Endothelial cell (in vitro differentiated cells): Measurements from ENCODE around the gene SFRP5. TPM values are rescaled to one million over a fixed set of nuclear protein-coding genes. Genes with fewer than 3 reads are reported as not detected.

Source experiments
- DNase-seq: peaks from one replicate; pipeline ENCODE4 v3.0.0; 2021; ENCODE audit warnings: low spot score
- H3K27ac Mint-ChIP-seq: one replicate; pipeline ENCODE4 v1.8.0; 2021; ENCODE audit warnings: mixed read lengths, inconsistent platforms; ENCODE audit not compliant: unreplicated experiment
- H3K27me3 Mint-ChIP-seq: one replicate; pipeline ENCODE4 v1.8.0; 2021; ENCODE audit warnings: mild to moderate bottlenecking, moderate library complexity, mixed read lengths, inconsistent platforms; ENCODE audit not compliant: unreplicated experiment
- H3K36me3 Mint-ChIP-seq: one replicate; pipeline ENCODE4 v1.8.0; 2021; ENCODE audit warnings: mild to moderate bottlenecking, low read depth, mixed read lengths, inconsistent platforms; ENCODE audit not compliant: unreplicated experiment
- H3K4me1 Mint-ChIP-seq: one replicate; pipeline ENCODE4 v1.8.0; 2021; ENCODE audit warnings: mild to moderate bottlenecking, mixed read lengths, inconsistent platforms; ENCODE audit not compliant: unreplicated experiment
- H3K4me3 Mint-ChIP-seq: one replicate; pipeline ENCODE4 v1.8.0; 2021; ENCODE audit warnings: mild to moderate bottlenecking, mixed read lengths, inconsistent platforms; ENCODE audit not compliant: unreplicated experiment
- H3K9me3 Mint-ChIP-seq: one replicate; pipeline ENCODE4 v1.8.0; 2021; ENCODE audit warnings: mixed read lengths, inconsistent platforms; ENCODE audit not compliant: unreplicated experiment
- total RNA-seq: library from RNA; stranded (reverse); fragmentation: NEBNext Ultra II Directional; extraction: Animal tissue kit (Norgen Biotek cat#: 25700); gene quantifications from one replicate; pipeline ENCODE4 v1.2.1, GENCODE V29; 2021; ENCODE audit not compliant: unreplicated experiment
- TF ChIP-seq, protein P1 (sequence below): fragments of 200-600 bp; sonication (generic); IDR thresholded peaks from one replicate; pipeline ENCODE4 v1.5.0; 2021; ENCODE audit warnings: antibody characterized with exemption; ENCODE audit not compliant: unreplicated experiment

The SFRP5 gene
- total RNA-seq, 1 donor from 2014 or later = 3.5 TPM

DNA sequence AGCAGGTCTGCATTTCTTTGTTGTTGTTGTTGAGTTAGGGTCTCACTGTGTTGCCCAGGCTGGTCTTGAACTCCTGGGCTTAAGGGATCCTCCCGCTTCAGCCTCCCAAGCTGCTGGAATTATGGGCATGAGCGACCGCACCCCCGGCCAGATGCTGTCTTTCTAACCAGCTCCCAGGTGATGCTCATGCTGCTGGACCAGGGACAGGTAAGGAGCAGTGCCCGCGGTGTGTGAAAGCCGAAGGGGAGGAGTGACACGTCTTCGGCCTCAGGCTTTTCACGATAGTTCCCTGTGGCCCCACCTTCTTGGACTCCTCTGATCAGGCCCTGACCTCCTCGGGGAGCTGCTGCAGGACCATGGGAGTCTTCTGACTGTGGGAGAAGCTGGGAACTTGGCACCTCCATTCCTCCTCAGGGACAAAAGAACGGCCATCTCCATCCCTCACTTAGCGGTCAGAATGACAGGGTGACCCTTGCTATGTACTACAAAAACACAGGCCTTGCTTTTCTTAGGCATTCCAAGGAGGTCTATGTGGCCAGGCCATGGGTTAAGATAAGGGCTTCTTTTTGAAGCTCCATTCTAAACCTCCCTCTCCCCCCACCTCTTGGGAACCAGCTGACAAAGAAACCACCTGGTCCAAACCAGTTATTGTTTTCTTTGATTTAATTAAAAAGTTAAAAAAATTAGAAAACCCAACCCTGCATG, 5.5 kb downstream of the SFRP5 start:
- no peaks in the 10 kb centered on the region for H3K4me1 Mint-ChIP-seq
- no peak overlapping the region for H3K4me3 Mint-ChIP-seq
- peaks cover 16% of the 10 kb centered on the region for H3K27me3 Mint-ChIP-seq
- H3K9me3 Mint-ChIP-seq = no peaks in the 10 kb centered on the region
- peaks cover 6% of the 10 kb centered on the region for H3K36me3 Mint-ChIP-seq
- no peak overlapping the region for H3K27ac Mint-ChIP-seq
- DNase-seq = no peak
- TF ChIP-seq, protein P1, sequence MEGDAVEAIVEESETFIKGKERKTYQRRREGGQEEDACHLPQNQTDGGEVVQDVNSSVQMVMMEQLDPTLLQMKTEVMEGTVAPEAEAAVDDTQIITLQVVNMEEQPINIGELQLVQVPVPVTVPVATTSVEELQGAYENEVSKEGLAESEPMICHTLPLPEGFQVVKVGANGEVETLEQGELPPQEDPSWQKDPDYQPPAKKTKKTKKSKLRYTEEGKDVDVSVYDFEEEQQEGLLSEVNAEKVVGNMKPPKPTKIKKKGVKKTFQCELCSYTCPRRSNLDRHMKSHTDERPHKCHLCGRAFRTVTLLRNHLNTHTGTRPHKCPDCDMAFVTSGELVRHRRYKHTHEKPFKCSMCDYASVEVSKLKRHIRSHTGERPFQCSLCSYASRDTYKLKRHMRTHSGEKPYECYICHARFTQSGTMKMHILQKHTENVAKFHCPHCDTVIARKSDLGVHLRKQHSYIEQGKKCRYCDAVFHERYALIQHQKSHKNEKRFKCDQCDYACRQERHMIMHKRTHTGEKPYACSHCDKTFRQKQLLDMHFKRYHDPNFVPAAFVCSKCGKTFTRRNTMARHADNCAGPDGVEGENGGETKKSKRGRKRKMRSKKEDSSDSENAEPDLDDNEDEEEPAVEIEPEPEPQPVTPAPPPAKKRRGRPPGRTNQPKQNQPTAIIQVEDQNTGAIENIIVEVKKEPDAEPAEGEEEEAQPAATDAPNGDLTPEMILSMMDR = no peak

DNA sequence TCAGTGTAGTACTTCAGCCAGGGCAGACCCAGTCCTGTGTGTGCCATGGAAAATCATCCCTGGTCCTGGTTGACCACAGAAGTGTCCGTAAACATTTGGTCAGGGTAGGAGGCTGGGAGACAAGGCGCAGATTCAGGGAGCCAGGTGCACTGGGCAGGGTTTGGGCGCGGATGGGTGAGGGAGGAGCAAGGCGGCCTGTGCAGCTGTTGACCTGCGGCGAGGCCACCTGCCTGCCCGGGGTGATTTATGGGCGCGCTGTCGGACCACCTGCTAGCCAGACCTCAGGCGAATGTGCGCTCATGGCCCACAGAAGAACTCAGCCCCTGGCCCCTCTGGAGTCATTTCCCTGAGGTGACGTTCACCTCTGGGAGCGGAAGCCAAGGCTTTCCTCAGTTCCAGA, 6.6 kb downstream of the SFRP5 start:
- DNase-seq = no peak
- Mint-ChIP-seq H3K4me3 (no peak overlapping the region), H3K27ac (no peak overlapping the region), H3K27me3 (peaks cover 9% of the 10 kb centered on the region), H3K9me3 (no peaks in the 10 kb centered on the region), H3K4me1 (no peaks in the 10 kb centered on the region), H3K36me3 (peaks cover 9% of the 10 kb centered on the region)
- TF ChIP-seq, protein P1 = no peak

DNA sequence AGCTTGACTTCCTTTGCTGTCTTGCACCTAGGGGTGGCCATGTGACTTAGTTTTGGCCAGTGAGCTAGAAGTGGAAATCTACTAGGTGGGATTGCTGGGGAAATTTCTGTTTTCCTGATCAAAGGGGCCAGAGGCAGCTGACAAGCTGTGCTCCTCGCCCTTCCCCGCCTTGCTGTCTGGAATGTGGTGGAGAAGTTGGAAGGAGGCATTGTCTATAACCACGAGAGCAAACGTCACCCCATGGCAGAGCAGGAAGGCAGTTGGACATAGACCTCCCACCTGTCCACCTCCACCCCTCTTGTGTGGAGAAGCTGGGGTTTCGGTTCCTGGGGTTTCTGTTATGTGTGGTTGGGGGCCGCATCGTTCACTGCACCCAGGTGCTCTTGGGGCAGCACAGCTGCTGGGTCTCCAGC, 7.3 kb downstream of the SFRP5 start:
- no peaks in the 10 kb centered on the region for H3K4me1 Mint-ChIP-seq
- H3K27ac Mint-ChIP-seq = peak overlapping the region; percentile 32
- H3K36me3 Mint-ChIP-seq = peaks cover 9% of the 10 kb centered on the region
- H3K27me3 Mint-ChIP-seq = peaks cover 9% of the 10 kb centered on the region
- DNase-seq = no peak
- H3K4me3 Mint-ChIP-seq = peak overlapping the region; percentile 26
- H3K9me3 Mint-ChIP-seq = no peaks in the 10 kb centered on the region
- TF ChIP-seq, protein P1 = no peak

DNA sequence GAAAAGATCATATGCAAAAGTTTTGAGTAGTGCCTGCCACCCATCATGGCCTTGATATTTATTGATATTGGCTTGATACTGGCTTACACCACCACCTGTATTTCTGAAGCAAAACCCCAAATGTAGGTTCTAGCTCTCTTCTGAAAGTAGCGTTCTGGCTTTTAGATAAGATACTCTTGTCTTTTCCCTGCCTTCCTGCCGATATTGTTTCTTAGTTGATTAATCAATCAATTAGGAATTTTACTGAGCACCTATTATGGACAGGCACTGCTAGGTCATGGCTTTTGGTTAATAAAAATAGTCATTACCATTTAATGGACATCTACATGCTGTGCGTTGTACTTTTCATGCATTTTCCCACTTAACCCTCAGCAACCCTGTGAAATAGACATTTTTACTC, 7.9 kb downstream of the SFRP5 start:
- H3K36me3 Mint-ChIP-seq = peaks cover 9% of the 10 kb centered on the region
- H3K27me3 Mint-ChIP-seq = peaks cover 9% of the 10 kb centered on the region
- no peaks in the 10 kb centered on the region for H3K4me1 Mint-ChIP-seq
- TF ChIP-seq, protein P1 = no peak
- no peak for DNase-seq
- H3K9me3 Mint-ChIP-seq = no peaks in the 10 kb centered on the region
- no peak overlapping the region for H3K4me3 Mint-ChIP-seq
- peak overlapping the region; percentile 32 for H3K27ac Mint-ChIP-seq

DNA sequence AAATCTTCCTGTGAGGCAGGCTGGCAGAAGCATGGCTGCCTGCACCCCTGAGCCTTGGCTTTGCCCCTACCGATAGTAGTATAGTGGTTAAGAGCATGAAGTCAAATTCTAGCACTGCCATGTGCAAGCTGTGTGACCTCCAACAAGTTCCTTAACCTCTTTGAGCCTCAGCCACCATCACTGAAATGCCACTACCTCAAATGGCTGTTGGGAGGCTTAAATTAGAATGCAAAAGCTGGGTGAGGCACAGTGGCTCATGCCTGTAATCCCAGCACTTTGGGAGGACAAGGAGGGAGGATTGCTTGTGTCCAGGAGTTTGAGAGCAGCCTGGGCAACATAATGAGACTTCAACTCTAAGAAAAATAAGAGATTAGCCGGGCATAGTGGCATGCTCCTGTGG, 8.4 kb downstream of the SFRP5 start:
- DNase-seq = no peak
- Mint-ChIP-seq H3K36me3 (peaks cover 9% of the 10 kb centered on the region), H3K4me3 (no peak overlapping the region), H3K27me3 (peaks cover 9% of the 10 kb centered on the region), H3K4me1 (no peaks in the 10 kb centered on the region), H3K27ac (no peak overlapping the region), H3K9me3 (no peaks in the 10 kb centered on the region)
- TF ChIP-seq, protein P1 = no peak
